Right atrium auricular region (tissue), 2 donors: ENCODE results near the gene OPRL1. TPM values are rescaled to one million over a fixed set of nuclear protein-coding genes. Genes with fewer than 3 reads are reported as not detected.
A peak's percentile ranks its signal among the peaks of the same experiment; 100 is the strongest.

Source experiments
- DNase-seq: peaks from one replicate; pipeline ENCODE4 v3.0.0-alpha.2; 2019; ENCODE audit warnings: low spot score
- H3K27ac ChIP-seq, 2 donors: fragments of 200-600 bp; sonication (generic); 1 replicate in 1 of 2; 2 replicates in 1 of 2; pipeline ENCODE4 v1.5.1; 2016 to 2019
- H3K27me3 ChIP-seq, 2 donors: fragments of 200-600 bp; sonication (generic); one replicate each; pipeline versions ENCODE4 v1.5.1 to v1.6.0; 2017 to 2019
- H3K36me3 ChIP-seq: fragments of 200-600 bp; sonication (generic); one replicate; pipeline ENCODE4 v1.5.1; 2016
- H3K4me1 ChIP-seq, 2 donors: fragments of 200-600 bp; sonication (generic); one replicate each; pipeline versions ENCODE4 v1.5.1 to v1.6.0; 2017 to 2019
- H3K4me3 ChIP-seq, 2 donors: fragments of 200-600 bp; sonication (generic); 1 replicate in 1 of 2; 2 replicates in 1 of 2; pipeline ENCODE4 v1.5.1; 2017 to 2019; ENCODE audit warnings: mild to moderate bottlenecking in 1 of 2, moderate library complexity in 1 of 2
- H3K9me3 ChIP-seq, 2 donors: fragments of 200-600 bp; sonication (generic); one replicate each; pipeline ENCODE4 v1.5.1; 2019
- CTCF ChIP-seq, 2 donors: fragments of 200-600 bp; sonication (generic); IDR thresholded peaks; one replicate each; pipeline ENCODE4 v1.5.1; 2019; ENCODE audit warnings: antibody characterized with exemption in 2 of 2
- total RNA-seq, 2 donors: library from RNA; depleted of rRNA; stranded (reverse); fragments of >200 nt; gene quantifications; one replicate each; pipeline ENCODE4 v1.1.0, GENCODE V29; 2016

The OPRL1 gene
- total RNA-seq, 2 donors from 2014 or later, result 0.75 to 1.4 TPM

- DNase-seq, result no peak
- Histone ChIP-seq H3K9me3 (no peaks in the 10 kb centered on the region), H3K36me3 (peaks cover 18% of the 10 kb centered on the region), H3K4me1 (peaks cover 0 to 38% of the 10 kb centered on the region in 2 donors), H3K4me3 (peak overlapping the region; percentile 17 to 49), H3K27me3 (peaks cover 4 to 5% of the 10 kb centered on the region in 2 donors), H3K27ac (peak overlapping the region; percentile 62 to 69)
- no peak for TF ChIP-seq CTCF (IDR thresholded peaks at IDR 0.05)
Observed at GRCh38 chr20:64050261-64051032, 29.4 kb upstream of the OPRL1 start.

- no peak for TF ChIP-seq CTCF (IDR thresholded peaks at IDR 0.05)
- Histone ChIP-seq H3K36me3 (peaks cover 18% of the 10 kb centered on the region), H3K9me3 (no peaks in the 10 kb centered on the region), H3K4me1 (peaks cover 0 to 42% of the 10 kb centered on the region in 2 donors), H3K27ac (peak overlapping the region; percentile 62 to 69), H3K27me3 (peaks cover 4% of the 10 kb centered on the region in 2 donors), H3K4me3 (peak overlapping the region in 1 of 2 donors; percentile 49)
- DNase-seq, result no peak
Observed at GRCh38 chr20:64051033-64051452, 28.8 kb upstream of the OPRL1 start.

DNA sequence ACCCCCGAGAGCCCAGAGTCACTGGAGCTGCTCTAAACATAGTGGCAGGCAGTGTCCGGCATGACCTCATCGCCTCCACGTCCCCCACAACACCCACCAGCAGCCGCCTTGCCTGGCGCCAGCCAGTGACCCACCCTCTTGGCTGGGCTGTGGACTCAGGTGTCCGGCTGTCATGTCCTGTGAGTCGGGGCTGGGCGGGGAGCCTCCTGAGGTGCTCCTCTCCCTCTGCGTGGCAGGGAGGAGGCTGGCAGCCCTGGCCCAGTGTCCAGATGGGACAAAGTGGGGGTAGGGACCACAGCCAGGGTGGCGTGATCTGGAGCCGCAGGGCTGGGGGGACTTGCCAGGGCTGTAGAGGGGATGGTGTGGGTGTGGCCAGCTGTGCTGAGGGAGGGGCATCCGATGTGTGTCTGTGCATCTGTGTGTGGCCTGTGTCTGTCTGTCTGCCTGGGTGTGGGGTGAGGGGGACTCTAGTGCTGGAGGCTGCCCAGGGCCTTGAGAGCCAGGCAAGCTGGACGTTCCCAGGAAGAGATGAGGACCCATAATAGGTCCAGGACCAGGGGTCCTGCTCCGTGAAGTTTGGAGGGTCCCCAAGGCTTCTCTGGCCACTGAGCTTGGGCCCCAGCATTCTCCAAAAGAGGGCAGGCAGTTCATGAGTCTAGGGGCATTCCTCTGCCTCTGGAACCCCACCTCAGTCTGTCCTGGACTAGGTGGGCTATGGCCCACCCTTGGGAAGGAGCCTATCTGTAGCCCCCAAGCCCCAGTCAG, 28.1 kb upstream of the OPRL1 start:
- no peak for TF ChIP-seq CTCF (IDR thresholded peaks at IDR 0.05)
- Histone ChIP-seq H3K4me3 (peak overlapping the region in 1 of 2 donors; percentile 49), H3K27ac (peak overlapping the region; percentile 62 to 69), H3K36me3 (peaks cover 14% of the 10 kb centered on the region), H3K27me3 (peaks cover 0 to 4% of the 10 kb centered on the region in 2 donors), H3K9me3 (no peaks in the 10 kb centered on the region), H3K4me1 (peaks cover 0 to 49% of the 10 kb centered on the region in 2 donors)
- DNase-seq, result peak; percentile 68

DNA sequence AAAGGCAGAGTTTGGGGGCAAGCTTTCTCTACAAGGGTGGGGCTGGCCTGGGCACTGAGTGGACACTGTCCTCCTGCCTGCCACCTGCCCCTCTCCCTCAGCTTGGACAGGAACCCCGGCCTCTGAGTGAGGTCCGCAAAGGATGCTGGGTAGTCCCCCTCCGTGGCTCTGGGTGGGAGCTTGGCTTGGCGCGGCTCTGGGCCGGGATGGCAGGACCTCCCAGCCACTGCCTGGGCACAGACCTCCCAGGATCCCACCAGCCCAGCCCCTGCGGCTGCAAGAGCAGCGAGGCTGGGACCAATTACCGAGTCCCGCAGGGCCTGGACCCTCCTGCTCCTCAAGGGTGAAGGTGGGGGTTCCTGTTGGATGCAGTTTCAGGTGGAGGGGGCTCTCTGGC, 27.6 kb upstream of the OPRL1 start:
- peaks cover 8% of the 10 kb centered on the region for H3K36me3 ChIP-seq
- no peaks in the 10 kb centered on the region for H3K9me3 ChIP-seq
- TF ChIP-seq CTCF (IDR thresholded peaks at IDR 0.05), result no peak
- peak overlapping the region; percentile 41 to 54 for H3K27ac ChIP-seq
- no peak overlapping the region for H3K4me3 ChIP-seq
- DNase-seq, result no peak
- H3K27me3 ChIP-seq, result peaks cover 0 to 4% of the 10 kb centered on the region in 2 donors
- peaks cover 0 to 50% of the 10 kb centered on the region in 2 donors for H3K4me1 ChIP-seq

- no peaks in the 10 kb centered on the region for H3K27me3 ChIP-seq
- H3K9me3 ChIP-seq, result no peaks in the 10 kb centered on the region
- DNase-seq, result no peak
- peak overlapping the region; percentile 54 to 60 for H3K27ac ChIP-seq
- TF ChIP-seq CTCF (IDR thresholded peaks at IDR 0.05), result no peak
- peaks cover 0 to 49% of the 10 kb centered on the region in 2 donors for H3K4me1 ChIP-seq
- H3K4me3 ChIP-seq, result peak overlapping the region in 1 of 2 donors; percentile 5
- H3K36me3 ChIP-seq, result no peaks in the 10 kb centered on the region
Observed at GRCh38 chr20:64052987-64053840, 26.7 kb upstream of the OPRL1 start.
